Stimulated activated CD8-positive, alpha-beta memory T cell treated with anti-CD3 and anti-CD28 coated beads, Interleukin-15, amount 100 ng/mL, for 4 hours (primary cell): ENCODE measurements around the gene PIN1.

Source experiments
- DNase-seq, 2 donors: peaks; one replicate each; pipeline ENCODE4 v3.0.0-alpha.2; 2020; ENCODE audit warnings: low read depth in 2 of 2

PIN1 gene

DNA sequence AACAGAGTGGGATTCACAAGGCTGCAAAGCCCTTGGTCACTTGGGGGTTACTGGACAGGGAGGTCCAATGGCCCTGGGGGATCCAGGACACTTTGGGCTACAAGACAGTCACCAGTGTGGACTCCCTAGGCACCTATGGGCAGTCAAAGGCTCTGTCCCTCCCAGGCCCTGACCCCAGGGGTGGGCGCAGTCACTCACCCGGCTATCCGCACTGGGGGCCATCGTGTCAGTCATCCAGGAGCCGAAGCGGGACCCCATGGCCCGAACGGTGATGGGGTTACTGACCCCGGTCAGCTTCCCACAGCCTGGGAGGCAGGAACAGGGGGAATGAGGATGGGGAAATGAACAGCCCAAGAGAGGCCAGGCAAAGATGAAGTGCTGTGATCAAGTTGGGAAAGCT, 21.5 kb downstream of the PIN1 start:
- no peak for DNase-seq

GRCh38 chr19:9857076-9857721, 22.1 kb downstream of the PIN1 start:
- no peak for DNase-seq

DNA sequence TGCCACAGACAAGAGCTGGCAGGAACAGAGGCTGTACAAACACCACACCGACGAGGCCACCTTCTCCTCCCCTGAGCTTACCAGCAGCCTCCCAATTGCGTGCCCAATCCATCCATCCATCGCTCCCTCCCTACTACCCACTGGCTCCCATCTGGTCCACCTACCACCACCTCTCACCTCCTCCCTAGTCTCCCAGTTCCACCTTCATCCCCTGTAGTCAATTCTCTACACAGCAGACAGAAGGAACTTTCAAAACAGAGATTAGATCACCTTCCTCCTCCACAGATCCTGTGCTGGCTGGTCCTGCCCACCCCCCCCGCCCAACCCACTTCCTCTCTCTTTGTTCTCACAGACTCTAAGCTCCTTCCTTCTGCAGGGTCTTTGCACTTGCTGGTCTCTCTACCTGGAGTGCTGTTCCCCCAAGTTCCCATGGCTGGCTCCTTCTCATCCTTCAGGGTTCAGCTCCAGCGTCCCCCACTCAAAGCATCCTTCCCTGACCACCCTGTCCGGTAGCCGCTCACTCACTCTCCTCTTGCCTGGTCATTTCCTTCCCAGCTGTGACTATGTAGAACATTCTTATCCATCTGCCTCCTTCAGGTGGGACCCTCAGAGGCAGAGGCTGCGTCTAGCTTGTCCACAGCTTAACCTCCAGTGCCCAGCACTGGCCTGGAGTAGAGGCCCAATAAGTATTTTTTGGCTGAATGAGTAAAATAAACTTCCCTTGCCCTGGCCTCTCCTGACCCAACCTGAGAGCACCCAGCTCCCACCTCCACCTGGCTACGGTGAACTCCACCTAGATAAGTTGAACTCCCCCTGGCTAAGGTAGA, 23.0 kb downstream of the PIN1 start:
- DNase-seq, result no peak

DNA sequence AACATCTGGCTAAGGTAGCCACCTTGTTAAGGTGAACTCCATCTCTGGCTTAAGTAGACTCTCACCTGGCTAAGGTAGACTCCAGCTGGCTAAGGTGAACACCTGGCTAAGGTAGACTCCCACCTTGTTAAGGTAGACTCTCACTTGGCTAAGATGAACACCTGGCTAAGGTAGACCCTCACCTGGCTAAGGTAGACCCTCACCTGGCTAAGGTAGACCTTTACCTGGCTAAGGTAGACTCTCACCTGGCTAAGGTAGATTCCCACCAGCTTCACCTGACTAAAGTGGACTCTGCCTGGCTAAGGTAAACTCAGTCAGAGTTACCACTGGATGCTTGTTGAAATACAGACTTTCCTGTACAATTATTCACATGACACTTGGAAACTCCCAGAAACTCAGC, 23.6 kb downstream of the PIN1 start:
- DNase-seq, result no peak

- no peak for DNase-seq
Measured at GRCh38 chr19:9860407-9860806, 25.3 kb downstream of the PIN1 start.

GRCh38 chr19:9861503-9861902, 26.4 kb downstream of the PIN1 start:
- DNase-seq, result no peak

DNA sequence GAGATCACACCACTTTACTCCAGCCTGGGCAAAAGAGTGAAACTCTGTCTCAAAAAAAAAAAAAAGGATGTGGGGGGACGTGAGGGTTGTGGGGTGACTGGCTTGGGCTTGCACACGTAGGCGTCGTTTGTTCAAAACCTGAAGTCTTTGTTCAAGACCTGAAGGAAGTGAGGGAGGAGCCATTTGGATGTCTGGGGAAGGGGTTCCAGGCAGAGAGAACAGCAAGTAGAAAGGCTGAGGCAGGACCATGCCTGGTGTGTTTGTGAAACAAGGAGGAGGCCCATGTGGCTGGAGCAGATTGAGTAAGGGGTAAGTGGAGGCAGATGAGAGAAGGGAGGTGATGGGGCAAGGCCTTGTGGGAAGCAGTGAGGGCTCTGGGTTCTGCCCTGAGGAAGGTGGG, 27.8 kb downstream of the PIN1 start:
- no peak for DNase-seq

DNA sequence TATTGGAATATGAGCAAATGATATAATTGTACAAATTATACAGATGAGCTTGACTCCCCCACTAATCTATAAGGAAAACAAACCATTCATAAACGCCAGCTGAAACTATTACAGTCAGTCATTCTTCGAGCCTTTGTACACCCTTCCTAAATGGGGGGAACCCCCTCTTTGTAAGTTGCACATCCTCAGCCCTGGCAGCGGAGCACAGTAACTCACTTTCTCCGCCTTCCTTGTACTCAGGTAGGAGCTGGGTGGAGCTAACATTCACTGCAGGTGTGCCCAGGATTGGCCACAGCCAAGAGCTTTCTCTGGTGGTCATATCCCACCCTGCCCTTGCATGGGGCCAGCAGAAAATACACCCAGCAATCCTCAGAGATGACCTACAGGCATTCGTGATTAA, 28.6 kb downstream of the PIN1 start:
- DNase-seq, result no peak

DNA sequence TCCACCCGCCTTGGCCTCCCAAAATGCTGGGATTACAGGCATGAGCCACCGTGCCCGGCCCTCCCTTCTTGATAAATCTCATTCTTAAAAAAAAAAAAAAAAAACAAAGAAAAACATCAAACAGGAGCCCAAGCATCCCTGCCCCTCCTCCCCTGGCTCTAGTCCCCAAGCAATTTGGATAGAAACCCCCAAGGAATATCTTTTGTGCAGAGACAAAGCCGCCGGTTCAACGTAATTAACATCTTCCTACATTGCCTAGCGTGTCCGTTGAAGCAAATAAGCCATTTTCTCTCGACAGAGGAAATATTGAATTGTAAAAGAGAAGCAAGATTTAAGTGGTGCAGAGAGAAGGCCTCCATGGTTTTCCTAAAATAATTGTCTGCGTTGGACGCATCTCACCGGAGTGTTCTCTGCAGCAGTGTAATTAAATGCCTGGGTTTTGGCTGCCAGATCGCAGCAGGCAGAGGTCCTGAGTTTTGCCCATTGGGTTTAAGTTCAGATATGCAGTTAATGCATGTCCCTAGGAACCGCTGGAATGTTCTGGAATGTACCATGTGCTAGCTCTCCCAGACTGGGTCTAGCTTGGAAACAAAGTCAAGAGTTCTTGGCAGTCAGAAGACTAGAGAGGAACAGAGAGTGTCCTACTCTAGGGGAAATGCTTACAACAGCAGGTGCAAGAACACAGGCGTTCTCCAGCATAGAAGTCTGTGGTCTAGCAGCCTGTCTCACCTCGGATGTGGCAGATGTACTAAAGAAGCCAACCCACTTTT, 30.8 kb downstream of the PIN1 start:
- no peak for DNase-seq

DNA sequence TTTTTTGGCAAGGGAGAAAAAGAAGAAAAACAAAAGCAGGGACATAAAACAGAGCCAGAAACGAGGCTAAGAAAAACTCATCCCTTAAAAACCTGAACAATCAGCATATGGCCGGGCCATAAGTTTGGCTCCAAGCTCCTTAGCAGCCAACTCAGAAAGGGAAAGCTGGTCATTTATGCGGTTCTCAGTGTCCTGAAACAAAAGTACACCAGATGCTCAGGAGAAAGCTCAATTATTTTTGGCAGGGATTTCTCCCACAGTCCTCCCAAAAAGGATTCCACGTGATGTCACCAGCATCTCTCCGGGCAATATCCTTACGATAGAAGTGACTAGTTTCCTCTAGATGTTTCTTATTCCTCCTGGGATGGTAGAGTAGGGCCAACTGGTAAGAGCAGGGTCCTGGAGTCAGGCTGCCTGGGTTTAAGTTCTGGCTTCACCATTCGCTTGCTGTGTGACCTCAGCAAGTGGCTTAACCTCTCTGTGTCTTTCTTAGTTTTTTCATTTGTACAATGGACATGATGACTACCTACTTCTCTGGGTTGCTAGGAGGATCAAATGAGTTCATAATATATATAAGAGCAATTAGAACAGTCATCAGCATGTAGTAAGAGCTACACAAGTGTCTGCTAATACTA, 34.0 kb downstream of the PIN1 start:
- no peak for DNase-seq

GRCh38 chr19:9871626-9872338, 36.7 kb downstream of the PIN1 start:
- no peak for DNase-seq

DNA sequence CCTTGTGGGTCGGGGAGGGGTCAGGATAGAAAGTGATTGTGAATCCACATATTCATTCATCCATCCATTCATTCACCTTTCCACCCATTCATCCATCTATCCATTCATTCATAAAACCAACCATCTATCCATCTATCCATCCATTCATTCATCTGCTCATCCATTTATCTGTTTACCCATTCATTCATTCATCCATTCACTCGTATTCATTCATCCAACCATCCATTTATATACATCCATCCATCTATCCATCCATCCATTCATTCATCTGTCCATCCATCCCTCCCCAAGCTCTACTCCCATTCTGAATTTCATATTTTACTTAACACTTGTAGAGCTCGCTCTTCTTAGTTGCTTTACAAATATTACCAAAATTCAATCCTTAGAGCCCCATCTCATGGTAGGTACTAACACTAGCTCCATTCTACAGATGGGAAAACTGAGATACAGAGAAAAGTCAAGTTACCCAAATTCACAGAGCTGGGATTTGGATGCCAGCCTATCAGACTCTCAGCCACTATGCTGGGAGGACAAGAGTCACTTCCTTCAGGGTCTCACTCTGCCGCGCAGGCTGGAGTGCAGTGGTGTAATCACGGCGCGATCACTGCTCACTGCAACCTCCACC, 37.6 kb downstream of the PIN1 start:
- DNase-seq, result no peak

DNA sequence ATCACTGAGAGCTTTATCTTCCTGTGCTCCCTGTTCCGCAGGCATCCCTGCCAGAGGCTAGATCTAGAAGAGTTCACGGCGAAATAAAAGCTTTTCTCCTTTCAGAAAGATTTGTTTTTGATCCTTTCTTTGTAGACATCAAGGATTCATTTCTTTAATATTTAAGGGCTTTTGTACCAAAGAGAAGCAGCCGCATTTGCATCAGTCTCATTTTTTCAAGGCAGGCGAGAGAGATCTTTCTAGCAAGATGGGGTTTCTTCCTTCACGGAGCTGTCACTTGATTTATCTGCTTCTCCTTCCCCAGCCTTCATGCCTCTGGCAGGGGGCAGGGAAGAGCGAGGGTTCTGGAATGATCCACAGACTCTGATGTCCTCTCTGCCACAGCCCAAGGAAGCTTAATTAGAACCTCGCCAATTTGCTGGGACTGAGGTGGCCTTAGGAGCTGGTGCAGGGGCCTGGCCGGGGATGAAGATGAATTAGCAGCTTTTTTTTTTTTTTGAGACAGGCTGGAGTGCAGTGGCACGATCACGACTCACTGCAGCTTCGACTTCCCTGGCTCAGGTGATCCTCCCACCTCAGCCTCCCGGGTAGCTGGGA, 40.0 kb downstream of the PIN1 start:
- DNase-seq, result no peak

GRCh38 chr19:9875796-9876195, 40.7 kb downstream of the PIN1 start:
- DNase-seq, result no peak

GRCh38 chr19:9877780-9878510, 42.8 kb downstream of the PIN1 start:
- no peak for DNase-seq

GRCh38 chr19:9878511-9879196, 43.5 kb downstream of the PIN1 start:
- no peak for DNase-seq

- no peak for DNase-seq
Measured at GRCh38 chr19:9881720-9882119, 46.6 kb downstream of the PIN1 start.

- no peak for DNase-seq
Measured at GRCh38 chr19:9883231-9883758, 48.2 kb downstream of the PIN1 start.

GRCh38 chr19:9883764-9884163, 48.6 kb downstream of the PIN1 start:
- no peak for DNase-seq
